Measurements from ENCODE around the gene CEP57L1. TPM values are rescaled to one million over a fixed set of nuclear protein-coding genes. Genes with fewer than 3 reads are reported as not detected.

Gene CEP57L1
- total RNA-seq, 1 donor from 2014 or later = 13.5 TPM

- no peak for TF ChIP-seq POLR2A (IDR thresholded peaks at IDR 0.05)
- TF ChIP-seq POLR2AphosphoS5 (IDR thresholded peaks at IDR 0.05; ENCODE audit: insufficient read depth in 1 of 2, low read depth in 1 of 2) = no peak
- no peak for TF ChIP-seq CTCF (IDR thresholded peaks at IDR 0.05)
- no peak for DNase-seq (ENCODE audit: extremely low spot score in 2 of 2)
These were observed 117.4 kb downstream of the CEP57L1 start for GRCh38 chr6:109212683-109213082.

More at GRCh38 chr6:109212683-109213082, 117.4 kb downstream of the CEP57L1 start:
- Histone ChIP-seq H3K9me3 (no peaks in the 10 kb centered on the region), H3K36me3 (no peaks in the 10 kb centered on the region), H3K27me3 (no peaks in the 10 kb centered on the region), H3K27ac (no peak overlapping the region), H3K4me3 (no peak overlapping the region), H3K4me1 (no peaks in the 10 kb centered on the region)
- intact Hi-C loops (cut with DNase I) = no loop called here

Small RNAs within 50 kb of the gene (small RNA-seq; reads per million reads assigned to genes)
- not detected for gene RNU6-653P

Other genes starting within 250 kb of the CEP57L1 start
- gene ARMC2, start 247.1 kb upstream of the CEP57L1 start, total RNA-seq = 11.5 TPM
- gene SESN1, start 661 bp upstream of the CEP57L1 start, total RNA-seq = 58.9 TPM